Loucy (cell line): ENCODE results near the gene CTSW.

Experiments
- CTCF ChIP-seq: fragments of 200-600 bp; sonication (generic); conservative IDR thresholded peaks from 2 replicates; pipeline ENCODE4 v1.5.1; 2014; ENCODE audit warnings: mild to moderate bottlenecking, antibody characterized with exemption, low read length
- EZH2phosphoT487 ChIP-seq: fragments of 200-600 bp; IDR thresholded peaks from 2 replicates; pipeline ENCODE4 v1.6.1; 2018; ENCODE audit warnings: antibody characterized with exemption, mild to moderate bottlenecking, moderate library complexity, borderline replicate concordance

GRCh38 chr11:65873318-65874156 is 6.1 kb upstream of the CTSW start:
- TF ChIP-seq CTCF (no peak), EZH2phosphoT487 (no peak)
